Suppressor macrophage (primary cell): ENCODE data around the gene C9orf85.

Experiments used
- DNase-seq, 4 experiments: peaks; one replicate each; pipeline ENCODE4 v3.0.0-alpha.2; 2020 to 2022

Gene C9orf85

GRCh38 chr9:71908825-71909224 is 2.6 kb upstream of the C9orf85 start:
- no peak for DNase-seq

GRCh38 chr9:71909887-71910649 is 1.4 kb upstream of the C9orf85 start:
- DNase-seq: peak; percentile 18 to 66 (median 50)

GRCh38 chr9:71910650-71911060 is 784 bp upstream of the C9orf85 start:
- DNase-seq: no peak

GRCh38 chr9:71911908-71912335 is 483 bp downstream of the C9orf85 start:
- no peak for DNase-seq

GRCh38 chr9:71915495-71915894 is 4.1 kb downstream of the C9orf85 start:
- DNase-seq: no peak

- peak; percentile 6 to 46 (median 41) for DNase-seq
Observed at GRCh38 chr9:71916834-71917534, 5.5 kb downstream of the C9orf85 start.

GRCh38 chr9:71918419-71918818 is 7.0 kb downstream of the C9orf85 start:
- DNase-seq: no peak

GRCh38 chr9:71920456-71921189 is 9.2 kb downstream of the C9orf85 start:
- DNase-seq: no peak

GRCh38 chr9:71921190-71921814 is 9.9 kb downstream of the C9orf85 start:
- no peak for DNase-seq

GRCh38 chr9:71924576-71924975 is 13.1 kb downstream of the C9orf85 start:
- DNase-seq: no peak

- no peak for DNase-seq
Observed at GRCh38 chr9:71925834-71926233, 14.4 kb downstream of the C9orf85 start.

GRCh38 chr9:71928376-71928775 is 16.9 kb downstream of the C9orf85 start:
- DNase-seq: no peak

- no peak for DNase-seq
Observed at GRCh38 chr9:71928806-71929205, 17.4 kb downstream of the C9orf85 start.

GRCh38 chr9:71929223-71929622 is 17.8 kb downstream of the C9orf85 start:
- no peak for DNase-seq

GRCh38 chr9:71929791-71930440 is 18.5 kb downstream of the C9orf85 start:
- DNase-seq: no peak

GRCh38 chr9:71931166-71931565 is 19.7 kb downstream of the C9orf85 start:
- no peak for DNase-seq

GRCh38 chr9:71936066-71936465 is 24.6 kb downstream of the C9orf85 start:
- no peak for DNase-seq

GRCh38 chr9:71937070-71937625 is 25.7 kb downstream of the C9orf85 start:
- no peak for DNase-seq

- peak in 1 of 4 experiments; percentile 9 for DNase-seq
Observed at GRCh38 chr9:71937898-71938297, 26.5 kb downstream of the C9orf85 start.

GRCh38 chr9:71941060-71941568 is 29.7 kb downstream of the C9orf85 start:
- no peak for DNase-seq

- DNase-seq: no peak
Observed at GRCh38 chr9:71941998-71942567, 30.6 kb downstream of the C9orf85 start.
